A204.1 (cell line): ENCODE results near the gene SPIRE1.
"Not testable (repeated sequence)": the region's sequence is repeated elsewhere in the genome, so short reads cannot be mapped to it uniquely, and the experiment has no call there.

Experiments used
- FAIRE-seq: peaks from 2 replicates; lab custom pipeline; 2012; peaks lifted over from hg19 to GRCh38; lab: Jason Lieb, UNC

SPIRE1 gene

GRCh38 chr18:12552879-12553242, 105.0 kb downstream of the SPIRE1 start:
- FAIRE-seq = no peak

DNA sequence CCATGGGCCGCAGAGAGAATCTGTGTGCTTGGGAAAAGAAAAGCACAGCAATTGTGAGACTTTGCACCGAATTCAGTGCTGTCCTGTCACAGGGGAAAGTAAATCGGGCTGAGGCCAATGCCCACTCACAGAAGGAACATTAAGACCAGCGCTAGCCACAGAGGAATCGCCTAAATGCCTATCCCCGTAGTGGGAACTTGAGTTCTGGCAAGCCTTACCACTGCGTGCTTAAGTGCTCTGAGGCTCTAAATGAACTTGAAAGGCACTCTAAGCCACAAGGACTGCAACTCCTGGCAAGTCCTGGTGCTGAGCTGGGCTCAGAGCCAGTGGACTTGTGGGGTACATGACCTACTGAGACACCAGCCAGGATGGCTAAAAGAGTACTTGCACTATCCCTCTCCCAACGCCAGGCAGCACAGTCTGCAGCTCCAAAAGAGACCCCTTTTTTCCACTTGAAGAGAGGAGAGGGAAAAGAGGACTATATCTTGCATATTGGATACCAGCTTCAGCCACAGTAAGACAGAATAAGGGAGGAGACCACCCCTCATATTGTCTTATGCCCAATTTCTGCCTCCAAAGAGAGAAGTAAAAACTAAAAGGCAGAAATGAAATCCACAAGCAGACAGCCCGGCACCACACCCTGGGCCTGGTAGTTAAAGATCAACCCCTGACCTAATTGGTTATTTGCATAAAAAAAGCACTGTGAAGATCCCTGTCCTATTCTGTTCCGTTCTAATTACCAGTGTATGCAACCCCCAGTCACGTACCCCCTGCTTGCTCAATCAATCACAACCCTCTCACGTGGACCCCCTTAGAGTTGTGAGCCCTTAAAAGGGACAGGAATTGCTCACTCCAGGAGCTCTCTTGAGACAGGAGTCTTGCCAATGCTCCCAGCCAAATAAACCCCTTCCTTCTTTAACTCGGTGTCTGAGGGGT, 105.7 kb downstream of the SPIRE1 start:
- FAIRE-seq = not testable (repeated sequence)

DNA sequence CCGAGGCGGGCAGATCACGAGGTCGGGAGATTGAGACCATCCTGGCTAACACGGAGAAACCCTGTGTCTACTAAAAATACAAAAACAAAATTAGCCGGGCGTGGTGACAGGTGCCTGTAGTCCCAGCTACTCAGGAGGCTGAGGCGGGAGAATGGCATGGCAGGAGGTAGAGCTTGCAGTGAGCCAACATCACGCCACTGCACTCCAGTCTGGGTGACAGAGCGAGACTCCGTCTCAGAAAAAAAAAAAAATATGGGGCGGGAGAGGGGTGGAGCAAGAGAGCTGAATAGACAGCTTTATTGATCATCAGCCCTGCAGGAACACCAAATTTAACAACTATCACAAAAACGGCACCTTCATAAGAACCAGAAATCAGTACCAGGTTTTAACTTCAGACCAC, 106.4 kb downstream of the SPIRE1 start:
- FAIRE-seq = not testable (repeated sequence)

DNA sequence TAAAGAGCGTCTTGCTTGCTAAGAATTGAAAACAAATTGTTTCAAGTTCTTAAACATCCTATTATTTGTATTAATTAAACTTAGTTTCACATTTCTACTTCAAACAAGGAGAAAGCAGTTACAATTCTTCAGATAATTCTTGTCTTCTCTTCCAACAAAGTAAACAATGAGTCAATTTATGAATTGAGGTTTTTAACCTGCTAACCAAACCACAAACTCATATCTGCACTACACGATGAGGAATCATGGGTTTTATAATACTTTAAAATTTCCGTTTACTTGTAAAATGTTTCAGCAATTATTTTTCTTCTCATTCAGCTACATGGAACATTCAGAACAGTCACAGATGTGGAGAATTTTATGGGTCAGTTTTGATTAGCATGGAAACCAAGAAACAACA, 114.2 kb downstream of the SPIRE1 start:
- FAIRE-seq = no peak

DNA sequence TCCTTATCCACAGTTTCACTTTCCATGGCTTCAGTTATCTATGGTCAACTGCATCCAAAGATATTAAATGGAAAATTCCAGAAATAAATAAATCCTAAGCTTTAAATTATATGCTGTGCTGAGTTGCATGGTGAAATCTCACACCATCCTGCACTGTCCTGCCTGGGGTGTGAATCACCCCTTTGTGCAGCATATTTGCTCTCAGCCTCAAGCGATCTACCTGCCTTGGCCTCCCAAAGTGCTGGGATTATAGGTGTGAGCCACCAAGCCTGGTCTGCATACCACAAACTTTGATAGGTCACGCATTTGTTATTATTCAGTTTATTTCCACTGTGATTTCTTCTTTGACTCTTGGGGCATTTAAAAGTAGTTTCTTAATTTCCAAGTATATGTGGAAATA, 117.2 kb downstream of the SPIRE1 start:
- no peak for FAIRE-seq

DNA sequence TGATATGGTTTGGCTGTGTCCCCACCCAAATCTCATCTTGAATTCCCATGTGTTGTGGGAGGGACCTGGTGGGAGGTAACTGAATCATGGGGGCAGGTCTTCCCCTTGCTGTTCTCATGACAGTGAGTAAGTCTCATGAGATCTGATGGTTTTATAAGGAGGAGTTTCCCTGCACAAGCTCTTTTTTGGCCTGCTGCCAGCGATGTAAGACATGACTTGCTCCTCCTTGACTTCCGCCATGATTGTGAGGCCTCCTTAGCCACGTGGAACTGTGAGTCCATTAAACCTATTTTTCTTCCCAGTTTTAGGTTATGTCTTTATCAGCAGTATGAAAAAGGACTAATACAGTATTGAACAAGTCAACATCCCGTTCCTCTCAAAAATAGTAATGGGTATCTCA, 118.7 kb downstream of the SPIRE1 start:
- not testable (repeated sequence) for FAIRE-seq

DNA sequence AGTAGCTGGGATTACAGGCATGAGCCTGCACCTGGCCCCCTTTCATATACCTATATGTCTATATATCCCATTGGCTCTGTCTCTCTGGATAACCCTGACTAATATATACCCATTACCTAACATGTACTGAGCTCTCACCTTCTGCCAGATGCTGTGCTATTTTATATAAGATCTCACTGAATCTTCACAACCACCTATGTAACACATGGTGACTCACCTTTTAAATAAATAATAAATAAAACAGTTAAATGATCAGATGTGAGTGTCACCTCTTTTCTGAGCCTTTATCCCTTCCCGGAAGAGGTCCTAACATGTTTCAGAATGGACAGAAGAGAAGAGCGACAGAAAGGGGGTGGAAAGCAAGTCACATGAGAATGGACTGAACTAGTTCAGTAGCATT, 123.1 kb downstream of the SPIRE1 start:
- FAIRE-seq = no peak

- no peak for FAIRE-seq
Measured at GRCh38 chr18:12532661-12533060, 125.2 kb downstream of the SPIRE1 start.

DNA sequence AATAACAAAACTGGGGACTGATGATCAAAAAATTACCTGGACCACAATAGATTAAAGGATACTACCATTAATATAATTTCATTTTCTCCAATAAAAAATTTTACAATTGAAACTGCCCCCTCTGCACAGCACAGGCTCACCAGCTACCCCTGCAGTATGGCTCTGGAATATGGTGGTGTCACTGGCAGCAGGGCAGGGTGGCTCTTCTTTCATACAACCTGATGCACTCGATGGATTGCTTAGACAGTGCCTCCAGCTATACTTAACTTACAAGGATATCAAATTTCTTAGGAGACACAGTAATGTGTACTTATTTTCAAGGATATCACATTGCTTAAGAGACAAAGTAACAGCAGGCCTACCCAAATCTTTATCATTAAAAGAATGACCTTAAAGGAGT, 126.2 kb downstream of the SPIRE1 start:
- FAIRE-seq = no peak

DNA sequence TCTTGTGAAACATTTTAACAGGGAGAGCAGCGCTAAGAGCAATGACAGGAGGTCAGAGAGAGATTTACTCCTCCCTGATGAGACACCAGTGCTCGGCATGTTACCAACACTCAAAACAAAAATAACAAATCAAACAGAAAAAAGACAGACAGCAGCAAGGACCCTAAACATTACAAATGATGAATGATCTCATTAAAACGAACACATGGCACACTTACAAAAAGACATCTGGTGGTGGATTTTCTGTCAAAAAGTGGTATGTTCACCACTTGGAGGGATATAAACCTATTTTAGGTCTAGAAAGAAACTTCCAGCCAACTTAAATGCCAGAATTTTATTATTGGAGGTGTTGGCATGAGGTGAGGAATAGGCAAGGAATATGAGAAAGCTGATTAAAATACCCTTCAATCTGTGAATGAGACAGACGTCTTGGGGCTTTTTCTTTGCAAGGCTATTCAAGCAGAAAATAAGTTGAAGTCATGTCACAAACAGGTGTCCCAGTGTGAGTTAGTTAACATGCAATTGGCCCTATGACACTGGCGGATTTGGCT, 137.4 kb downstream of the SPIRE1 start:
- no peak for FAIRE-seq

- no peak for FAIRE-seq
Measured at GRCh38 chr18:12518832-12519531, 138.9 kb downstream of the SPIRE1 start.

- FAIRE-seq = no peak
Measured at GRCh38 chr18:12518326-12518725, 139.6 kb downstream of the SPIRE1 start.

- no peak for FAIRE-seq
Measured at GRCh38 chr18:12517142-12517825, 140.6 kb downstream of the SPIRE1 start.

DNA sequence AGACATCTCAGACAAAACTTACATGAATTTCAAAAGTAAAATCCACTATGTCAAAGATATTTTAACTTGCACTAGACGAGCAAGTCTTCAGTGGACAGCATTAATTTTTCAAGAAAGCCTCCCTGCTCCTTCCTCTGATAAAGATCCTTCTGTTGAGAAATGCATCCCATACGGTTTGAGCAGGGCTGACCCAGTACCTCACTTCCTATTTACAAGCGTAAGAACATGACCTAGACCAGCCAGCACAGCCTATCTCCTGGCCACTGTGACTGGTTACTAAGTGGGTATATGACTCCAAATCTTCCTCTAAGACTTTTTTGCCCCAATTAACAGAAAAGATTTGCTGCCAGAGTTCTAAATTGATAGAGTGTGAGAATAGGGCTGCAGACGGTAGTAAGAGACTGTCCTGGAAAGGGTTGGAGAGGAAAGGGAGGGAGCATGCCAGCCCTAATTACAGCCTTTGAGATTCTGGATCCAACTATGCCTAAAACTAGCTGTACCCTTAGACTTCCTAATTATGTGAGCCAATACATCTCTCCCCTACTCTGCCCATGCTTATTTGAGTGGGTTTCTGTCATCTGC, 141.8 kb downstream of the SPIRE1 start:
- no peak for FAIRE-seq

GRCh38 chr18:12515550-12515949, 142.4 kb downstream of the SPIRE1 start:
- FAIRE-seq = no peak

- no peak for FAIRE-seq
Measured at GRCh38 chr18:12507007-12507406, 150.9 kb downstream of the SPIRE1 start.

DNA sequence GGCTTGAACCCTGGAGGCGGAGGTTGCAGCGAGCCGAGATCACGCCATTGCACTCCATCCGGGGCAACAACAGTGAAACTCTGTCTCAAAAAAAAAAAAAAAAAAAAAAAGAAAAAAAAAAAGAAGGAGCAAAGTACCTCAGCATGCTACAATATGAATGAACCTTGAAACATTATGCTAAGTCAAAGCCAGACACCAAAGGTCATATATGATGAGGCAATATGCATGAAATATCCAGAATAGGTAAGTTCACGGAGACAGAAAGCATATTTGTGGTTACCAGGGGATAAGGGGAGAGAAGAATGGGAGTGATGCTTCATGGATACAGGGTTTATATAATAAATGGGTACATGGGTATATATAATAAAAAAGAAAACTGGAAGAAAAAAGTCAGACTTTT, 156.9 kb downstream of the SPIRE1 start:
- no peak for FAIRE-seq

DNA sequence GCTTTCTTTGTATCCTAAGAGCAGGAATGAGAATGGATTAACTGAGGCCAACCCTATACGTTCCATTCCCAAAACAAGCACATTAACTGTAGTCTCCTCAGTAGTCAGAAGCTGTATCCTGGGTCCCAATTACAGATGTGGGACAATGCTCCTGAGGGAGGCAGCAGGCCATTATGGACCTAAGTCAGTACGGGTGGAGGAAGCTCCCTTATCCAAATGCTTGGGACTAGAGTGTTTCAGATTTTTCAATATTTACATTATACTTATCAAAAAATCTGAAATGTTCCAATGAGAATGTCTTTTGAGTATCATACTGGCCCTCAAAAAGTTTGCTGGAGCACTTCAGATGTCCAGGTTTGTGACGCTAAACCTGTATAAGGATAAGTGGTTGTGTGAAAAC, 160.1 kb downstream of the SPIRE1 start:
- no peak for FAIRE-seq

DNA sequence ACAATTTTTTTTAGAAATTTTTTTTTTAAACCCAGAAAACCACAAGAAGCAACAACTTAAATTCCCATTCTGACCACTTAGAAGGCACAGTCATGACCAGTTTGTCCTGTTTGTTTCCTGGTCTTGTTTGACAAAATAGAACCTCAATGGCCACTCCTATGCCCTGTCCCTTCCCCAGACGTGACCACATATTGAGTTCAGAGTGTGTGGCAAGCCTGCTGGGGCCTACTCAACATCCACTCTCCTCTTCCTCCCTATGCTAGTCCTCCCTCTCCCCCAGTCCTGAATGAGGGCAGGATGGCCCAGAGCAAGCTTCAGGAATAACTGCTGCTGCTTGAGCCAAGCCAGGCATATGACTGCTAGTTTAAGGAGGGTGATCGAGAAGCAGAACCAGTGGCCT, 160.6 kb downstream of the SPIRE1 start:
- FAIRE-seq = no peak

DNA sequence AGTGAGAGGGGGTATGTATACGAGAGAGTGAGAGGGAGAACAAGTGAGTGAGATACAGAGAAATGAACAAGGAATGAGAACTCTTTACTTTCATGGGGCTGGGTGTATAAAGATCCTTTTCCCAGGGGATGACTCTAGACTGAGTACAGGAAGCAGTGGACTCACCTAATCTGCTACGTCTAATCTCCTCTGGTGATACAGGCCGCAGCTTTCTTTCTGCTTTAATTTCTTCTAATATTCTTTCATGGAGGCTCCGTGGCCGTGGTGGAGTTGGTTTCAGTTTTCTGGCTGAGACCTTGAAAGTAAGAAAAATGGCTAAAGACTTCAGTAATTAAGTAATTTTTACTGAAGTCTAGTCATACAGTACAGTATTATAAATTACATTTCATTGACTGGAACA, 165.0 kb downstream of the SPIRE1 start:
- FAIRE-seq = no peak

- no peak for FAIRE-seq
Measured at GRCh38 chr18:12491611-12492435, 166.1 kb downstream of the SPIRE1 start.
